Right atrium auricular region (tissue), 2 donors: ENCODE measurements around the gene LIX1. TPM values are rescaled to one million over a fixed set of nuclear protein-coding genes. Genes with fewer than 3 reads are reported as not detected.
A peak's percentile ranks its signal among the peaks of the same experiment; 100 is the strongest.

Source experiments
- DNase-seq: peaks from one replicate; pipeline ENCODE4 v3.0.0-alpha.2; 2019; ENCODE audit warnings: low spot score
- H3K27ac ChIP-seq, 2 donors: fragments of 200-600 bp; sonication (generic); 1 replicate in 1 of 2; 2 replicates in 1 of 2; pipeline ENCODE4 v1.5.1; 2016 to 2019
- H3K27me3 ChIP-seq, 2 donors: fragments of 200-600 bp; sonication (generic); one replicate each; pipeline versions ENCODE4 v1.5.1 to v1.6.0; 2017 to 2019
- H3K36me3 ChIP-seq: fragments of 200-600 bp; sonication (generic); one replicate; pipeline ENCODE4 v1.5.1; 2016
- H3K4me1 ChIP-seq, 2 donors: fragments of 200-600 bp; sonication (generic); one replicate each; pipeline versions ENCODE4 v1.5.1 to v1.6.0; 2017 to 2019
- H3K4me3 ChIP-seq, 2 donors: fragments of 200-600 bp; sonication (generic); 1 replicate in 1 of 2; 2 replicates in 1 of 2; pipeline ENCODE4 v1.5.1; 2017 to 2019; ENCODE audit warnings: mild to moderate bottlenecking in 1 of 2, moderate library complexity in 1 of 2
- H3K9me3 ChIP-seq, 2 donors: fragments of 200-600 bp; sonication (generic); one replicate each; pipeline ENCODE4 v1.5.1; 2019
- CTCF ChIP-seq, 2 donors: fragments of 200-600 bp; sonication (generic); IDR thresholded peaks; one replicate each; pipeline ENCODE4 v1.5.1; 2019; ENCODE audit warnings: antibody characterized with exemption in 2 of 2
- total RNA-seq, 2 donors: library from RNA; depleted of rRNA; stranded (reverse); fragments of >200 nt; gene quantifications; one replicate each; pipeline ENCODE4 v1.1.0, GENCODE V29; 2016

Gene LIX1
- total RNA-seq, 2 donors from 2014 or later: not detected

DNA sequence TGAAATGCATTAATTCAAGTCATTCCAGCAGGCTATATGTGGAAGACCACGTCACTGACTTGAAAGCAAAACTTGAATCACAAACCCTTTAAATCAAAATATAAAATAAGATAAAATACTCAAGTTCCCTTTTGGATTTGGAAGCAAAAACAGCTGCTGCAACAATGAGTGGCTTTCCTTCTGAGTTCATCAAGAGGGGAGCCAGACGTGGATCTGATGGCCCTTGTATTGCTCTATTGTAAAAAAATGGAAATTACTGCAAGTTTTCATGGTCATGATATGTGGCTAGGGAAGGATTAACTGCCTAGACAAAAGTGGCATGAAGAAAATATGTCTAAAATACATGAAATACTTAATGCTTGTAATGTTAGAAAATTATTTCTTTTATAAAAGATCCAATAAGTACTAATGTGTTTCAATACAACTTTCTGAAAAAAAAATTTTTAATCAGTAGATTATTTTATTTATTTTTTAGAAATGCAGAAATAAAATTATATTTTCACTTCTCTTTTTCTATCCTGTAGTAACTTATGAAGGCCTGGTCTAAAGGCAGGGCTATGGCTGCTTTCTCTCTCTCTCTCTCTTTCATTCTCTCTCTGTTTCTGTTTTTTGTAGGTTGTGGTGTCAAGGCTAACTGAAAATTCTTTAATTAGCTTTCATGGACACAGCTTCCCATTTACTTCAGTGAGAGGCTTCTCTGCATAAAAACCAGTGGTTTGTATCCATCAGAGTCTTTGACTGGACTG lies 24.0 kb downstream of the LIX1 start:
- H3K36me3 ChIP-seq: no peaks in the 10 kb centered on the region
- H3K27ac ChIP-seq: no peak overlapping the region
- H3K9me3 ChIP-seq: no peaks in the 10 kb centered on the region
- no peak for TF ChIP-seq CTCF (IDR thresholded peaks at IDR 0.05)
- DNase-seq: no peak
- H3K4me1 ChIP-seq: no peaks in the 10 kb centered on the region
- no peak overlapping the region for H3K4me3 ChIP-seq
- no peaks in the 10 kb centered on the region for H3K27me3 ChIP-seq

GRCh38 chr5:97115932-97116331 lies 26.5 kb downstream of the LIX1 start:
- Histone ChIP-seq H3K27me3 (no peaks in the 10 kb centered on the region), H3K4me1 (no peaks in the 10 kb centered on the region), H3K36me3 (no peaks in the 10 kb centered on the region), H3K4me3 (no peak overlapping the region), H3K9me3 (no peaks in the 10 kb centered on the region), H3K27ac (peak overlapping the region; percentile 46 to 78)
- TF ChIP-seq CTCF (IDR thresholded peaks at IDR 0.05): no peak
- DNase-seq: no peak

DNA sequence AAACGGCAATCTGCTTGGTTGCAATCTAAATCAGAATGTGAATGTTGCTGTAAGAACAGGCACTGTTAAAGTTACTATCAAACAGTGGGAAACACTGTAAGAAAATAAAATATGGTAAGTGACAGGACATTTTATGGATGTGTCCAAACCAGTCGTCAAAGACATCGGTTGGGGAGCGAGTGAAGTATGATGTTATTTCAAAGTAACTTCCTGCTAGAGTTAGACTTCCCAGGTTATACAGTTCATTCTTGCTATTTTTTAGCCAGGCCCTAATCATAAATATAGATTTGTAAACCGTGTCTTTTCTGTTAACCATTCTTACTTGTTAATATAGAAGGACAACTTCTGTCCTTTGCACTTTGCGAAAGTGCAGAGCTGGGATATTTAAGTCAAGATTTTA lies 30.2 kb downstream of the LIX1 start:
- no peak for DNase-seq
- TF ChIP-seq CTCF (IDR thresholded peaks at IDR 0.05): no peak
- no peaks in the 10 kb centered on the region for H3K27me3 ChIP-seq
- no peak overlapping the region for H3K27ac ChIP-seq
- H3K36me3 ChIP-seq: no peaks in the 10 kb centered on the region
- H3K4me1 ChIP-seq: no peaks in the 10 kb centered on the region
- H3K9me3 ChIP-seq: no peaks in the 10 kb centered on the region
- no peak overlapping the region for H3K4me3 ChIP-seq

DNA sequence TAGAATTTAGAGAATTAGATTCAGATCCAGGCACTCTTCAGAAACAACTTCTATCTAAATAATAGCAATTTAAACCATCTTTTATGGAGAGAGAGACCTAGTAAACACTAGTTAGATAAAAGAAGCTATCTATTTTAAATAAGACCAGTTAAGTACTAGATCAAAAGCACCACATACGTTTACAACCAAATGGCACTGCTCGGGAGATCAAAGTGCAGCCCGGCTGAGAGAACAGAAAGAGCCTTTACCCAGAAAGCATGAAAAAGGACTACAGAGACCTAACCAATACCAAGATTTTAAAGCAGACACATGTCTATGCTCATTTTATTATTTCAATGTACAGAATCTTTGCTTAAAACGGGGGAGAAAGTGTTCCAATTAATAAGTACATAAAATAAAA lies 30.8 kb downstream of the LIX1 start:
- H3K4me3 ChIP-seq: no peak overlapping the region
- no peaks in the 10 kb centered on the region for H3K27me3 ChIP-seq
- no peaks in the 10 kb centered on the region for H3K4me1 ChIP-seq
- DNase-seq: no peak
- no peak for TF ChIP-seq CTCF (IDR thresholded peaks at IDR 0.05)
- H3K27ac ChIP-seq: no peak overlapping the region
- no peaks in the 10 kb centered on the region for H3K36me3 ChIP-seq
- H3K9me3 ChIP-seq: no peaks in the 10 kb centered on the region

DNA sequence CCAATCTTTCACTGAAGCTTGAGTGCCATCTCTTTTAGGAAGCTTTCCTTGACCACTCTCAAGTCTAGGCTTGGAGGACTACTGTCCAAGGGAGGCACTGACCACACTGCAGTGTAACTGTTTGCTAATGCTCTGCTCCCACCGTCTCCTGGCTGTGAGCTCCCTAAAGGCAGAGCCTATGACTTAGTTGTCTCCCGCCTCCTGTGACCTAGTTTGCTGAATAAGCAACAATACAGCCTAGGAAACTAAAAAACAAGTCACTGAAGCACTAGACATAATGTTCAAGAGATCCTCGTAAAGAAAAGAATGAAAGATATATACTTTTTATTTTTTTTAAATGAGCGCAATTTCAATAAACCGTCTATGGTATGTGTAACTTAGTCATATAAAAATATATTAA lies 31.4 kb downstream of the LIX1 start:
- Histone ChIP-seq H3K27me3 (no peaks in the 10 kb centered on the region), H3K4me3 (no peak overlapping the region), H3K9me3 (no peaks in the 10 kb centered on the region), H3K27ac (no peak overlapping the region), H3K4me1 (no peaks in the 10 kb centered on the region), H3K36me3 (no peaks in the 10 kb centered on the region)
- TF ChIP-seq CTCF (IDR thresholded peaks at IDR 0.05): no peak
- DNase-seq: no peak

DNA sequence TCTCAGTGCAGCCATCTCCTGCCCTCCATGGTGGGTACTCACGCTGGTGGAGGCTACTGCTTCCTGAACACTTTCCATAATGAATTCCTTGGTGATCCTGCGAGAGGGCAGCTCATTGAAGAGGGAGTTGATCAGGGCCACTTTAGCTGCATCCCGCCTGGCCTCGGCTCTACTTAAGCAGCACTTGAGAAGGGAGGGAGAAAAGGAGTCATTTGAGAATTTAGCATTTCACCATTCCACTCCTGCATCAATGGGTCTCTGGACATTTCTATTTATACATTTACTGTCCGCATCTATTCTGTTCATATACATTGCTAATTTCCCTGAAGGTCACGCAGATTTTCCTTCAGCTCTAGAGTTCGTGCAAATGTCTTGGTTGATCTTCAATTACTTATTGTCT lies 35.1 kb downstream of the LIX1 start:
- H3K36me3 ChIP-seq: no peaks in the 10 kb centered on the region
- no peak for TF ChIP-seq CTCF (IDR thresholded peaks at IDR 0.05)
- DNase-seq: no peak

More for the DNA sequence above, 35.1 kb downstream of the LIX1 start:
- Histone ChIP-seq H3K4me1 (no peaks in the 10 kb centered on the region), H3K4me3 (no peak overlapping the region), H3K27ac (no peak overlapping the region), H3K27me3 (no peaks in the 10 kb centered on the region), H3K9me3 (no peaks in the 10 kb centered on the region)
